Measurements from ENCODE around the gene PRRT4.

Gene PRRT4

DNA sequence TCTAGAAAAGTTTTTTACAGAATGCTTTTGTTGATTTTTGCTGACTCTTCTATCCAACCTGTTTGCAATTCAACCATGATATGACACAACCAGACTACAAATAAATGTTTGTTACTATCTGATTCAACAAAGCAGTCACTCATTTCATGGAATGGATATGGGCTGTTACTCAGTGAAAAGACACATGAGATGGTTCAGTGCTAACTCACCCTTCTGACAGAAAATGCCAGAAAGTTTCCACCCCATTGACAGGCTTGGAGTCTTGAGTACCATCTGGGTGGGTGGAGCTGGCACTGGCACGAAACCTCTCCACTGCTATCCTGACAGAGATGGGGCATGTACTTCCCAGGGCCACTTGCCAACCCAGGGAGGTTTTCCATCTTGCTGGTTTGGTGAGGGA lies 57.3 kb downstream of the PRRT4 start:
- TF ChIP-seq, protein P1, sequence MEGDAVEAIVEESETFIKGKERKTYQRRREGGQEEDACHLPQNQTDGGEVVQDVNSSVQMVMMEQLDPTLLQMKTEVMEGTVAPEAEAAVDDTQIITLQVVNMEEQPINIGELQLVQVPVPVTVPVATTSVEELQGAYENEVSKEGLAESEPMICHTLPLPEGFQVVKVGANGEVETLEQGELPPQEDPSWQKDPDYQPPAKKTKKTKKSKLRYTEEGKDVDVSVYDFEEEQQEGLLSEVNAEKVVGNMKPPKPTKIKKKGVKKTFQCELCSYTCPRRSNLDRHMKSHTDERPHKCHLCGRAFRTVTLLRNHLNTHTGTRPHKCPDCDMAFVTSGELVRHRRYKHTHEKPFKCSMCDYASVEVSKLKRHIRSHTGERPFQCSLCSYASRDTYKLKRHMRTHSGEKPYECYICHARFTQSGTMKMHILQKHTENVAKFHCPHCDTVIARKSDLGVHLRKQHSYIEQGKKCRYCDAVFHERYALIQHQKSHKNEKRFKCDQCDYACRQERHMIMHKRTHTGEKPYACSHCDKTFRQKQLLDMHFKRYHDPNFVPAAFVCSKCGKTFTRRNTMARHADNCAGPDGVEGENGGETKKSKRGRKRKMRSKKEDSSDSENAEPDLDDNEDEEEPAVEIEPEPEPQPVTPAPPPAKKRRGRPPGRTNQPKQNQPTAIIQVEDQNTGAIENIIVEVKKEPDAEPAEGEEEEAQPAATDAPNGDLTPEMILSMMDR (IDR thresholded peaks at IDR 0.05; ENCODE audit: control extremely low read depth, extremely low read depth, low read depth, missing control alignments) = no peak
- CTCF ChIA-PET = interaction anchor here (1.6 kb wide), 1 partner anchor 10 kb away, joined by 4 read pairs; no protein-coding TSS in a partner anchor
- POLR2A ChIA-PET = no interaction called here
- DNase-seq (ENCODE audit: extremely low spot score) = no peak

DNA sequence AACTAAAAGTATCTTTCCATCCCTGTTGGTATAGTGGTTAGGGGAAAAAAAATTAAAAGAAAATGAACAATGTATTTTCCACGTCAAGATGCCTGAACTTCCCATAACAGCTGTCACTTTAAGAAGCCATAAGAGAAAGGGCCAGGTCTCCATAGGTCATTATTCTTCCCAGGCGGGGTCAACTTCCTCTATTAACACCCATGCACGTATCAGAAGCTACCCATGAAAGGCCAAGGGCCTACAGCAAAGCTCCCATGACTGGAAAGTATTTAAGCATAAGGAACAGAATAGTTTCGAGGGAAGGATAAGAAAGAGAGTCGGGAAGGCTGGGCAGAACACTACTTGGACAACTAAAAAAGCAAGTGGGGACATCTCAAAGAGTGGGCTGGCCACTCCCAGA lies 57.8 kb downstream of the PRRT4 start:
- ChIA-PET CTCF (no interaction called here), POLR2A (no interaction called here)
- TF ChIP-seq, protein P1 (IDR thresholded peaks at IDR 0.05; ENCODE audit: control extremely low read depth, extremely low read depth, low read depth, missing control alignments) = no peak
- DNase-seq (ENCODE audit: extremely low spot score) = no peak

DNA sequence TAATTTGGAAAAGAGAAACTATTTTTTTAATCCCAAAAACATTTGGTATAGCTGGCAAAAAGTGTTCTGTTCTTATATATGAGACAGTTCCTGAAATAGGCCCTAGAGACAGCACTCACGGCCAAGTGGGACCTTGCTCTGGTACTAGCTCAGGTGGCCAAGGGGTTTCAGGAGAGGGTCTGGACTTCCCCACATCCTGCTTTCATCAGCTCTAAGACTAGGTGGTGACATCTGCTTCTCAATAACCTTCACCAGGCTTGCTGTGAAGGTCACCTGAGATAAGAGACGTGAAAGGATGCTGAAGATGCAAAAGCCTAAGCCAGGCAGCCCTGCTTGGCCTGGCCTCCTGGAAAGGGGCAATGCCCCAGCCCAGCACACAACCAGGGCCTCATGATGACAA lies 58.4 kb downstream of the PRRT4 start:
- POLR2A ChIA-PET = no interaction called here
- no peak for DNase-seq (ENCODE audit: extremely low spot score)
- TF ChIP-seq, protein P1 (IDR thresholded peaks at IDR 0.05; ENCODE audit: control extremely low read depth, extremely low read depth, low read depth, missing control alignments) = no peak
- CTCF ChIA-PET = interaction anchor here (1.0 to 1.7 kb wide), 6 partner anchors 9 to 26 kb away, joined by 3 to 5 read pairs (median 4); no protein-coding TSS in a partner anchor

DNA sequence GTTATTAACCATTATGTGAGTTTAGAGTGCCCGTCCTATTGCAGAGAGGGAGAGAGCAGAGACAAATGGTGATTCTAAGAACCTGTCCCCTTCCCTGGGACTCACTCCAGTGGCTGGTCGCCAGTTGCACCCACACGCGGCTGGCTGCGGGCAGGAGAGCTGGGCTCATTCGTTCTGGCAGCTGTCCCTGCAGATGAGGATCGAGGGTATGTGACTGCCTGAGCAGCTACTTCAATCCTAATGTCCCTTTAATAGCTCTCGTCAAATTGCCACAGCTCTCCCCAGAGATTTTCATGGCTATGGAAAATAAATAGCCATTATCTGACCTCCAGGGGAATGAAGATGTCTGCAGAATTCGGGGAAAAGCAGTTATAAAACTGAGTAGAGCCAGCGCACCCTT lies 59.4 kb downstream of the PRRT4 start:
- TF ChIP-seq, protein P1 (IDR thresholded peaks at IDR 0.05; ENCODE audit: control extremely low read depth, extremely low read depth, low read depth, missing control alignments) = no peak
- no peak for DNase-seq (ENCODE audit: extremely low spot score)
- ChIA-PET CTCF (interaction anchor here (1.0 to 1.7 kb wide), 6 partner anchors 10 to 25 kb away, joined by 3 to 5 read pairs (median 4); no protein-coding TSS in a partner anchor), POLR2A (no interaction called here)

Data from GM10248 (cell line).